Stromal cell of bone marrow (primary cell): ENCODE results near the gene MACC1.
"Not testable (repeated sequence)": the region's sequence is repeated elsewhere in the genome, so short reads cannot be mapped to it uniquely, and the experiment has no call there.

Source experiments
- DNase-seq: peaks from one replicate; pipeline ENCODE4 v3.0.0-alpha.2; 2012; ENCODE audit warnings: low read depth

MACC1 gene

GRCh38 chr7:20128001-20128400 is 89.2 kb downstream of the MACC1 start:
- no peak for DNase-seq

- not testable (repeated sequence) for DNase-seq
These were observed 91.1 kb downstream of the MACC1 start for GRCh38 chr7:20126060-20126459.

GRCh38 chr7:20124087-20124486 is 93.1 kb downstream of the MACC1 start:
- DNase-seq = not testable (repeated sequence)

GRCh38 chr7:20122653-20123316 is 94.4 kb downstream of the MACC1 start:
- not testable (repeated sequence) for DNase-seq

- DNase-seq = no peak
These were observed 95.1 kb downstream of the MACC1 start for GRCh38 chr7:20122073-20122472.

GRCh38 chr7:20121404-20121803 is 95.8 kb downstream of the MACC1 start:
- DNase-seq = no peak

- not testable (repeated sequence) for DNase-seq
These were observed 96.5 kb downstream of the MACC1 start for GRCh38 chr7:20120611-20121168.

- DNase-seq = no peak
These were observed 100.3 kb downstream of the MACC1 start for GRCh38 chr7:20116869-20117268.

GRCh38 chr7:20114468-20114867 is 102.7 kb downstream of the MACC1 start:
- no peak for DNase-seq

GRCh38 chr7:20113427-20114027 is 103.7 kb downstream of the MACC1 start:
- no peak for DNase-seq

GRCh38 chr7:20112696-20113095 is 104.5 kb downstream of the MACC1 start:
- DNase-seq = no peak

GRCh38 chr7:20111821-20112542 is 105.2 kb downstream of the MACC1 start:
- no peak for DNase-seq

GRCh38 chr7:20107582-20107981 is 109.6 kb downstream of the MACC1 start:
- peak; percentile 31 for DNase-seq

- no peak for DNase-seq
These were observed 112.5 kb downstream of the MACC1 start for GRCh38 chr7:20104696-20105095.

GRCh38 chr7:20102982-20103381 is 114.2 kb downstream of the MACC1 start:
- no peak for DNase-seq

GRCh38 chr7:20095862-20096261 is 121.3 kb downstream of the MACC1 start:
- no peak for DNase-seq

GRCh38 chr7:20095436-20095835 is 121.7 kb downstream of the MACC1 start:
- DNase-seq = no peak

GRCh38 chr7:20089431-20089830 is 127.8 kb downstream of the MACC1 start:
- DNase-seq = no peak

GRCh38 chr7:20085086-20085485 is 132.1 kb downstream of the MACC1 start:
- DNase-seq = no peak
